Occipital lobe (tissue), 2 donors: ENCODE measurements around the gene EXOC2. TPM values are rescaled to one million over a fixed set of nuclear protein-coding genes. Genes with fewer than 3 reads are reported as not detected.

Source experiments
- DNase-seq: peaks from one replicate; lab custom pipeline; 2025; lab: John Stamatoyannopoulos, UW
- total RNA-seq: library from RNA; depleted of rRNA; stranded (reverse); fragments of >200 nt; gene quantifications from one replicate; pipeline ENCODE4 v1.2.3, GENCODE V29; 2014

Gene EXOC2
- total RNA-seq, 1 donor from 2014 or later, result 63.8 TPM

GRCh38 chr6:527989-528673 lies 164.8 kb downstream of the EXOC2 start:
- no peak for DNase-seq

- DNase-seq, result no peak
Observed at GRCh38 chr6:524803-525202, 168.1 kb downstream of the EXOC2 start.

- DNase-seq, result no peak
Observed at GRCh38 chr6:520820-521219, 172.1 kb downstream of the EXOC2 start.

- no peak for DNase-seq
Observed at GRCh38 chr6:518218-518617, 174.7 kb downstream of the EXOC2 start.

- no peak for DNase-seq
Observed at GRCh38 chr6:516213-516612, 176.7 kb downstream of the EXOC2 start.

- no peak for DNase-seq
Observed at GRCh38 chr6:515267-515666, 177.7 kb downstream of the EXOC2 start.

GRCh38 chr6:514396-514978 lies 178.5 kb downstream of the EXOC2 start:
- no peak for DNase-seq

- no peak for DNase-seq
Observed at GRCh38 chr6:513961-514360, 179.0 kb downstream of the EXOC2 start.

GRCh38 chr6:513058-513457 lies 179.9 kb downstream of the EXOC2 start:
- DNase-seq, result no peak

- DNase-seq, result no peak
Observed at GRCh38 chr6:511488-512137, 181.3 kb downstream of the EXOC2 start.

GRCh38 chr6:509676-510075 lies 183.3 kb downstream of the EXOC2 start:
- no peak for DNase-seq

- DNase-seq, result no peak
Observed at GRCh38 chr6:508614-509013, 184.3 kb downstream of the EXOC2 start.

GRCh38 chr6:508006-508405 lies 184.9 kb downstream of the EXOC2 start:
- no peak for DNase-seq

GRCh38 chr6:506920-507622 lies 185.9 kb downstream of the EXOC2 start:
- no peak for DNase-seq

GRCh38 chr6:506508-506907 lies 186.4 kb downstream of the EXOC2 start:
- DNase-seq, result no peak

- DNase-seq, result no peak
Observed at GRCh38 chr6:505374-505773, 187.6 kb downstream of the EXOC2 start.

GRCh38 chr6:504446-504980 lies 188.4 kb downstream of the EXOC2 start:
- DNase-seq, result no peak

- DNase-seq, result no peak
Observed at GRCh38 chr6:503610-504362, 189.2 kb downstream of the EXOC2 start.

GRCh38 chr6:502761-503160 lies 190.2 kb downstream of the EXOC2 start:
- no peak for DNase-seq

GRCh38 chr6:501891-502601 lies 190.9 kb downstream of the EXOC2 start:
- no peak for DNase-seq

GRCh38 chr6:499617-500016 lies 193.3 kb downstream of the EXOC2 start:
- DNase-seq, result no peak
